HG02759 (cell line): ENCODE data around the gene NPTXR.

Source experiments
- ATAC-seq: cut with Tn5 transposase; IDR thresholded peaks from one replicate; pipeline ENCODE4 v1.9.1; 2021; ENCODE audit warnings: mild to moderate bottlenecking, moderate library complexity; ENCODE audit not compliant: unreplicated experiment

NPTXR gene

GRCh38 chr22:38853196-38853651, 9.4 kb upstream of the NPTXR start:
- ATAC-seq, result no peak

GRCh38 chr22:38852522-38852921, 8.7 kb upstream of the NPTXR start:
- no peak for ATAC-seq

- no peak for ATAC-seq
These were observed 7.4 kb upstream of the NPTXR start for GRCh38 chr22:38850941-38851849.

GRCh38 chr22:38850399-38850798, 6.6 kb upstream of the NPTXR start:
- no peak for ATAC-seq

GRCh38 chr22:38849811-38850210, 6.0 kb upstream of the NPTXR start:
- no peak for ATAC-seq

- no peak for ATAC-seq
These were observed 2.6 kb upstream of the NPTXR start for GRCh38 chr22:38846412-38846811.

GRCh38 chr22:38845004-38845740, 1.3 kb upstream of the NPTXR start:
- no peak for ATAC-seq

GRCh38 chr22:38844315-38845003, 631 bp upstream of the NPTXR start:
- ATAC-seq, result no peak

- ATAC-seq, result no peak
These were observed 599 bp downstream of the NPTXR start for GRCh38 chr22:38843201-38843656.

GRCh38 chr22:38842512-38843200, 1.2 kb downstream of the NPTXR start:
- no peak for ATAC-seq

- ATAC-seq, result no peak
These were observed 2.2 kb downstream of the NPTXR start for GRCh38 chr22:38841635-38842034.

GRCh38 chr22:38841211-38841610, 2.6 kb downstream of the NPTXR start:
- no peak for ATAC-seq

- no peak for ATAC-seq
These were observed 3.7 kb downstream of the NPTXR start for GRCh38 chr22:38840129-38840528.

GRCh38 chr22:38839686-38840085, 4.1 kb downstream of the NPTXR start:
- no peak for ATAC-seq

- no peak for ATAC-seq
These were observed 6.4 kb downstream of the NPTXR start for GRCh38 chr22:38837414-38837928.

GRCh38 chr22:38835888-38836301, 7.9 kb downstream of the NPTXR start:
- ATAC-seq, result no peak

- ATAC-seq, result no peak
These were observed 8.8 kb downstream of the NPTXR start for GRCh38 chr22:38834991-38835390.

GRCh38 chr22:38834215-38834953, 9.4 kb downstream of the NPTXR start:
- no peak for ATAC-seq

- no peak for ATAC-seq
These were observed 10.8 kb downstream of the NPTXR start for GRCh38 chr22:38833061-38833460.
